ENCODE results near the gene NKD2.
"Not testable (repeated sequence)": the region's sequence is repeated elsewhere in the genome, so short reads cannot be mapped to it uniquely, and the experiment has no call there.

The NKD2 gene

GRCh38 chr5:998246-999031, 10.2 kb upstream of the NKD2 start:
- TF ChIP-seq TAF1 (IDR thresholded peaks at IDR 0.05; ENCODE audit: low read depth, low read length), result no peak
- no peak for TF ChIP-seq POLR2A (IDR thresholded peaks at IDR 0.05; ENCODE audit: low read depth, low read length)
- no peak for TF ChIP-seq POU2F2 (IDR thresholded peaks at IDR 0.05; ENCODE audit: low read depth, low read length)
- TF ChIP-seq SPI1 (IDR thresholded peaks at IDR 0.05; ENCODE audit: low read depth, low read length), result no peak
- TF ChIP-seq POLR2AphosphoS5 (IDR thresholded peaks at IDR 0.05; ENCODE audit: low read depth, low read length), result no peak
- TF ChIP-seq PAX5 (IDR thresholded peaks at IDR 0.05; ENCODE audit: insufficient read depth, low read length, severe bottlenecking), result no peak
- no peak for FAIRE-seq

DNA sequence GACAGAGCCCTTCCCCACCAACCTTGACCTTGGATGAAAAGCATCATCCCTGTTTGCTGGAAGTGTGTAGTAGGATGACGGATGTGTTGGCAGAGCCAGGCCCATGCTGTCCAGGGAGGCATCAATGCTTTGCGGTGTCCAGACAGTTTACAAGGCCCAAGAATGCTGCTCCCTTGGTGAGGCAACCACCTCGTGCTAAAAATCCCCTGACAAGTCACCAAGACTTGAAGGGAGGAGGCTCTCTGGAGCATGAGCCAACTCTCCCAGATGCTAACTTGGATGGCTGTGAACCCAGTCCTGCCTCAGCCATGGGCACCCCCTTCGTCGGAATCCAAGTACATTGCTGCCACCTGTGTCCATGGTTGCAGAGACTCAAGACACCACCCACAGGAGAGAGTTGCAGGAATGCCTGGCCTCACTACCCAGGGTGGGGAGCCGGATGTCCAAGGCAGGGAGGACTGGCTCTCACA, 9.5 kb upstream of the NKD2 start:
- no peak for FAIRE-seq
- TF ChIP-seq TAF1 (IDR thresholded peaks at IDR 0.05; ENCODE audit: low read depth, low read length) (no peak), POLR2A (IDR thresholded peaks at IDR 0.05; ENCODE audit: low read depth, low read length) (no peak), SPI1 (IDR thresholded peaks at IDR 0.05; ENCODE audit: low read depth, low read length) (no peak), PAX5 (IDR thresholded peaks at IDR 0.05; ENCODE audit: insufficient read depth, low read length, severe bottlenecking) (no peak), POU2F2 (IDR thresholded peaks at IDR 0.05; ENCODE audit: low read depth, low read length) (no peak), POLR2AphosphoS5 (IDR thresholded peaks at IDR 0.05; ENCODE audit: low read depth, low read length) (no peak)

More at GRCh38 chr5:998246-999031, 10.2 kb upstream of the NKD2 start:
- no peak for DNase-seq (ENCODE audit: insufficient read length, low spot score)

DNA sequence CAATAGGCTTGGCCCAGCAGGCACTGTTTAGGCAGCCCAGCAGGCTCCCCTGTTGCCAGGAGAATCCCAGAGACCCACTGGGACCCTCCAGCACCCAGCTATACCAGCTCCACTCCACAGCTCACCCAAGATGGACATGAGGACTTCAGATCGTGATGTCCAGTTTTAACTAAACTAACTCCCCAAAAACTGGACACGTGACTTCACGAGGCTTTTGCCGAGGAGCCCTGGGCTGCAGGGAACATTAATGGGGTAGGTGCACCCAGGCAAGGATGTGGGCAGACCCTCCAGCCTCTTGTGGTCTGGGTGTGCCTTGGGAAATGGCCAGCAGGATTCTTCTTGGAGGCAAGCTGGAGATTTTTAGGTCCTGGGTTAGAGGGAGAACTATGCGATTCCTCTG, 8.9 kb upstream of the NKD2 start:
- no peak for FAIRE-seq
- TF ChIP-seq TAF1 (IDR thresholded peaks at IDR 0.05; ENCODE audit: low read depth, low read length), result no peak
- TF ChIP-seq SPI1 (IDR thresholded peaks at IDR 0.05; ENCODE audit: low read depth, low read length), result no peak
- no peak for TF ChIP-seq PAX5 (IDR thresholded peaks at IDR 0.05; ENCODE audit: insufficient read depth, low read length, severe bottlenecking)
- no peak for TF ChIP-seq POLR2A (IDR thresholded peaks at IDR 0.05; ENCODE audit: low read depth, low read length)
- no peak for TF ChIP-seq POU2F2 (IDR thresholded peaks at IDR 0.05; ENCODE audit: low read depth, low read length)
- TF ChIP-seq POLR2AphosphoS5 (IDR thresholded peaks at IDR 0.05; ENCODE audit: low read depth, low read length), result no peak
- no peak for DNase-seq (ENCODE audit: insufficient read length, low spot score)

More for the DNA sequence above, 9.5 kb upstream of the NKD2 start:
- DNase-seq (ENCODE audit: insufficient read length, low spot score), result no peak

DNA sequence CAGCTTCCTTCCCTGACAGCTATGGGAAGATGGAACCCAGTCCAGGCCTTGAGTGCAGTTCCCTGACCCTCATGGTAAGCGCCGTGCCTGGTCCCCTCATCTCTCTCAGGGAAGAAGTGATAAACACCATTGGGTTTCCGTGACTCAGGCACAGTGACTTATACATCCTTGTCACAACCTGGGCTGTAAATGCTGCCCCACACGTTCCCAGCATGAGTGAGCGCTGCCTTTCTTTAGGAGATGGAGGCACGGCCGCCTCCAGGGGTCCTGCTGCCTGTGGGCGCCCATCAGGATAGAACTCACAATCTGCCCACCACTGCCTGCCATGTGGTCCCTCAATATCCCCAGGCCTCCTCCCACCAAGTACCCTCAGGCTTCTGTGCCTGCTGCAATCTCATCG, 8.3 kb upstream of the NKD2 start:
- FAIRE-seq (no peak), DNase-seq (ENCODE audit: insufficient read length, low spot score) (no peak)
- TF ChIP-seq TAF1 (IDR thresholded peaks at IDR 0.05; ENCODE audit: low read depth, low read length), result no peak
- TF ChIP-seq POLR2AphosphoS5 (IDR thresholded peaks at IDR 0.05; ENCODE audit: low read depth, low read length), result no peak
- TF ChIP-seq POLR2A (IDR thresholded peaks at IDR 0.05; ENCODE audit: low read depth, low read length), result no peak
- no peak for TF ChIP-seq SPI1 (IDR thresholded peaks at IDR 0.05; ENCODE audit: low read depth, low read length)
- no peak for TF ChIP-seq PAX5 (IDR thresholded peaks at IDR 0.05; ENCODE audit: insufficient read depth, low read length, severe bottlenecking)
- TF ChIP-seq POU2F2 (IDR thresholded peaks at IDR 0.05; ENCODE audit: low read depth, low read length), result no peak

DNA sequence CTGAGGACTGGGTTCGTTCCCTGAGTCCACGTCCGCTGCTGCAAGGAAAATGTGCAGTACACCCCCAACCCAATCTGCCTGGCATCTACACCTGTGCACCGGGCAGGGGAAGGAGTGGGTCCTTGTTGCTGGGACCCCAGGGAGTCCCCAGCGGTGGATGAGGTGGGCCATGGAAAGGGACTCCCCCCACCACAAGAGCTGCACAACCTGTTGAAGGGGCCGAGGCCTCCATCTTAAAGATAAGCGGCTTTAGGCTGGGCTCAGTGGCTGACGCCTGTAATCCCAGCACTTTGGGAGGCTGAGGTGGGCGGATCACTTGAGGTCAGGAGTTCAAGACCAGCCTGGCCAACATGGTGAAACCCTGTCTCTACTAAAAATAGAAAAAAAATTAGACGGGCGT, 7.8 kb upstream of the NKD2 start:
- FAIRE-seq; DNase-seq (ENCODE audit: insufficient read length, low spot score): not testable (repeated sequence)

DNA sequence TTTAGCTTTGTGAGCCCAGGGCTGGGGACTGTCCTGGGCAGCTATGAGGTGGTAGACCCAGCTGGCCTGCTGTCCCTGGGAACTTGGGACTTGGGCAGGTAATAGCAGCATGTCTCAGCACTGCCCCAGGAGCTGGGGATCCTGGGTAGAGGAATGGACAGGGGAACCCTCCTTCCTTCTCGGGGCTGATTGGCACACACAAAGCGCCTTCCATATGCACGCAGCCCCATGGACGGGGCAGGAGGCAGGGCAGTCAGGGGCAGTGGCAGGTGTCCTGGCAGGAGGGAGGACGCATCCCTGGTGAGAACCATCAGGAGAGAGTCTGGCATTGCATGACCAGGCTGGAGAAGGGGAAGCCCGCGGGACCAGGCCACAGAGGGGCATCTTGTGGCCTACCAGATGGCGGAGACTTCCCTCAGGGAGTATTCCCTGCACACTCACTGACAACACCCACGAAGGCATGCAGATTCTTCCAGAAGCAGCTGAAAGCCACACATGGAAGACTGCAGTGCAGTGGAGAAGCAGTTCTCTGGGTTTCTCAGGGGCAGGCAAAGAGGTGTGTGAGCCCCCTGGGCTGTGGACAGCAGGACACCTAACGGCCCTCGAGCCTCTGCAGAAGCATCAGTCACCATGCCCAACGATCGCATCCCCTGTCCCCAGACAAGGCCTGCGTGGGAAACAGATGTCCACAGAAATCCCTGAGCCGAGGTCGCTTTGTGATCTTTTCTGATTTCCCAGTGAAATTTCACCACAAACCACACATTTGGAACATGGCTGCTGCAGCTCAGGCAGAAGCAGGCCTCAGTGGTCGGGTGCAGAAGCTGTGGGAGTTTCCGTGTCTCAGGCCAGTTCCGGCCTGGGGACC, 7.0 kb upstream of the NKD2 start:
- no peak for DNase-seq (ENCODE audit: insufficient read length, low spot score)
- no peak for TF ChIP-seq PAX5 (IDR thresholded peaks at IDR 0.05; ENCODE audit: insufficient read depth, low read length, severe bottlenecking)
- no peak for TF ChIP-seq SPI1 (IDR thresholded peaks at IDR 0.05; ENCODE audit: low read depth, low read length)
- TF ChIP-seq POU2F2 (IDR thresholded peaks at IDR 0.05; ENCODE audit: low read depth, low read length), result no peak
- TF ChIP-seq TAF1 (IDR thresholded peaks at IDR 0.05; ENCODE audit: low read depth, low read length), result no peak
- no peak for TF ChIP-seq POLR2AphosphoS5 (IDR thresholded peaks at IDR 0.05; ENCODE audit: low read depth, low read length)
- TF ChIP-seq POLR2A (IDR thresholded peaks at IDR 0.05; ENCODE audit: low read depth, low read length), result no peak
- no peak for FAIRE-seq

- no peak for TF ChIP-seq SPI1 (IDR thresholded peaks at IDR 0.05; ENCODE audit: low read depth, low read length)
- no peak for TF ChIP-seq POLR2A (IDR thresholded peaks at IDR 0.05; ENCODE audit: low read depth, low read length)
- FAIRE-seq (no peak), DNase-seq (ENCODE audit: insufficient read length, low spot score) (no peak)
These were observed 6.4 kb upstream of the NKD2 start for GRCh38 chr5:1002271-1002546.

GRCh38 chr5:1002836-1003235, 5.8 kb upstream of the NKD2 start:
- DNase-seq (ENCODE audit: insufficient read length, low spot score), result no peak
- no peak for TF ChIP-seq POLR2AphosphoS5 (IDR thresholded peaks at IDR 0.05; ENCODE audit: low read depth, low read length)
- TF ChIP-seq POLR2A (IDR thresholded peaks at IDR 0.05; ENCODE audit: low read depth, low read length), result no peak
- no peak for TF ChIP-seq PAX5 (IDR thresholded peaks at IDR 0.05; ENCODE audit: insufficient read depth, low read length, severe bottlenecking)
- TF ChIP-seq TAF1 (IDR thresholded peaks at IDR 0.05; ENCODE audit: low read depth, low read length), result no peak
- TF ChIP-seq POU2F2 (IDR thresholded peaks at IDR 0.05; ENCODE audit: low read depth, low read length), result no peak
- no peak for TF ChIP-seq SPI1 (IDR thresholded peaks at IDR 0.05; ENCODE audit: low read depth, low read length)
- no peak for FAIRE-seq

GRCh38 chr5:1003296-1003937, 5.2 kb upstream of the NKD2 start:
- no peak for TF ChIP-seq SPI1 (IDR thresholded peaks at IDR 0.05; ENCODE audit: low read depth, low read length)
- no peak for TF ChIP-seq TAF1 (IDR thresholded peaks at IDR 0.05; ENCODE audit: low read depth, low read length)
- TF ChIP-seq POLR2A (IDR thresholded peaks at IDR 0.05; ENCODE audit: low read depth, low read length), result no peak
- no peak for TF ChIP-seq POLR2AphosphoS5 (IDR thresholded peaks at IDR 0.05; ENCODE audit: low read depth, low read length)
- no peak for TF ChIP-seq POU2F2 (IDR thresholded peaks at IDR 0.05; ENCODE audit: low read depth, low read length)
- TF ChIP-seq PAX5 (IDR thresholded peaks at IDR 0.05; ENCODE audit: insufficient read depth, low read length, severe bottlenecking), result no peak
- no peak for FAIRE-seq
- no peak for DNase-seq (ENCODE audit: insufficient read length, low spot score)
